ENCODE results near the gene GSDMA. TPM values are rescaled to one million over a fixed set of nuclear protein-coding genes. Genes with fewer than 3 reads are reported as not detected.
A peak's percentile ranks its signal among the peaks of the same experiment; 100 is the strongest.

Gene GSDMA
- total and polyA plus RNA-seq, 10 of the 15 experiments (the other 5 are each of a cell fraction or from before 2014, with no cell fraction given), result 0.04 to 0.11 TPM; not detected in 8

DNA sequence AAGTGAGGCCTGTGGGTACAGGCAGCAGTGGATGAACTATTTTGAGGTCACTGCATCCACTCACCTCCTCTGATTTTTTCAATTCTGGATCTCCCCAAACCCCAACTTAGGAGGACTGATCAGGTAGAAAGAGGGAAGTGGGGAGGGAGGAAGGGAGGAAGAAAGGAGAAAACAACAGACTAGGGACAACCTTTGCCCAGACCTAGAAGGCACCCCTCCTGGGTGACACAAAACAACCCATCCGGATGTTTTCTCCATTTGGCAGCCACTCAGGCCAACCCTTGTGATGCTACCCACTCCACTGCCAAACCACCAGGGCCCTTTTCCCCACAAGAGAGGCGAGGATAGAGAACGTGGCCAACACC lies 38.1 kb upstream of the GSDMA start:
- Histone ChIP-seq H3K4me3 (peak overlapping the region; percentile 87), H3K79me2 (ENCODE audit: control insufficient read depth, insufficient read depth, low read length) (peaks cover 58% of the 10 kb centered on the region), H3K4me2 (ENCODE audit: control insufficient read depth, insufficient read depth) (peak overlapping the region; percentile 89), H3K4me1 (ENCODE audit: control insufficient read depth, insufficient read depth, low read length) (peaks cover 46% of the 10 kb centered on the region), H4K20me1 (ENCODE audit: control insufficient read depth, insufficient read depth) (no peaks in the 10 kb centered on the region), H2AFZ (ENCODE audit: control insufficient read depth, low read depth, low read length) (no peak overlapping the region), H3K27ac (ENCODE audit: control insufficient read depth, insufficient read depth) (peak overlapping the region; percentile 10), H3K27me3 (replicated peaks in 1 of 2; ENCODE audit: control insufficient read depth in 2 of 2, insufficient read depth in 2 of 2, low read length in 1 of 2) (no peaks in the 10 kb centered on the region), H3K36me3 (ENCODE audit: control insufficient read depth in 2 of 2, insufficient read depth in 2 of 2, low read length in 1 of 2) (peaks cover 10 to 13% of the 10 kb centered on the region in 2 experiments; a peak in 3 of 4 replicates), H3K9me3 (replicated peaks; ENCODE audit: control insufficient read depth, insufficient read depth, low read length) (no peaks in the 10 kb centered on the region), H3K9ac (ENCODE audit: control insufficient read depth, insufficient read depth, low read length) (peak overlapping the region; percentile 83)
- TF ChIP-seq IRF4 (IDR thresholded peaks at IDR 0.05; ENCODE audit: low read depth, low read length) (no peak), CBX5 (IDR thresholded peaks at IDR 0.05; ENCODE audit: low read depth) (no peak), EP300 (IDR thresholded peaks at IDR 0.05; ENCODE audit: borderline replicate concordance in 1 of 2, control insufficient read depth in 1 of 2, low read depth in 2 of 2, low read length in 2 of 2) (no peak), SPI1 (IDR thresholded peaks at IDR 0.05; ENCODE audit: borderline replicate concordance, insufficient read depth, low read depth, low read length) (peak; percentile 43; the same call in 1 of the 2 replicates), ZNF274 (IDR thresholded peaks at IDR 0.05; ENCODE audit: insufficient read depth, insufficient read length) (no peak), NFIC (IDR thresholded peaks at IDR 0.05; ENCODE audit: low read depth, low read length) (no peak)
- in situ Hi-C loops (cut with MboI), result no loop called here
- SMC1A ChIA-PET (ENCODE audit: uncharacterized antibody, unreplicated experiment), result interaction anchor here (1.1 to 1.3 kb wide), 2 partner anchors 15 to 20 kb away, joined by 3 to 4 read pairs; no protein-coding TSS in a partner anchor
- no TSS peak for BruUV-seq (replicated peaks)
- CTCF ChIA-PET, result interaction anchor here (1.0 to 1.5 kb wide), 3 partner anchors 9 to 55 kb away, joined by 3 to 4 read pairs (median 4); no protein-coding TSS in a partner anchor
- RAD21 ChIA-PET (ENCODE audit: unreplicated experiment), result interaction anchor here (1.3 to 4.2 kb wide), 3 partner anchors 9 to 55 kb away, joined by 4 to 35 read pairs (median 8); partner anchors contain the start of gene PSMD3
- intact Hi-C loops (cut with micrococcal nuclease; ENCODE audit: unreplicated experiment), result loop anchor here (5.0 kb wide), 2 partner anchors 58 to 167 kb away; partner anchors contain the start of gene PSMD3
- POLR2A ChIA-PET, result interaction anchor here (1.5 to 6.4 kb wide), 2 partner anchors 9 to 14 kb away, joined by 8 to 64 read pairs; no protein-coding TSS in a partner anchor
- ATAC-seq (no peak), FAIRE-seq (no peak), DNase-seq (ENCODE audit: low read depth, low spot score) (no peak)
- 35% methylated on average over 3 of the region's 3 CpGs for WGBS (ENCODE audit: insufficient coverage, insufficient replicate concordance, low lambda C conversion rate, missing lambda C conversion rate)

Data from GM12878 (cell line).